Glomerular visceral epithelial cell (primary cell): Measurements from ENCODE around the gene SGTB.
"Not testable (repeated sequence)": the region's sequence is repeated elsewhere in the genome, so short reads cannot be mapped to it uniquely, and the experiment has no call there.

Experiments used
- DNase-seq: peaks from one replicate; pipeline ENCODE4 v3.0.0-alpha.2; 2016; ENCODE audit errors: extremely low spot score

Gene SGTB

GRCh38 chr5:65734196-65734775, 12.4 kb upstream of the SGTB start:
- DNase-seq, result not testable (repeated sequence)

- DNase-seq, result not testable (repeated sequence)
Observed at GRCh38 chr5:65732046-65732445, 10.1 kb upstream of the SGTB start.

GRCh38 chr5:65730910-65731309, 9.0 kb upstream of the SGTB start:
- DNase-seq, result no peak

GRCh38 chr5:65728218-65728617, 6.3 kb upstream of the SGTB start:
- no peak for DNase-seq

GRCh38 chr5:65727491-65728156, 5.7 kb upstream of the SGTB start:
- DNase-seq, result no peak

- DNase-seq, result peak; percentile 60
Observed at GRCh38 chr5:65722575-65723403, 880 bp upstream of the SGTB start.

GRCh38 chr5:65721050-65721719, 724 bp downstream of the SGTB start:
- DNase-seq, result peak; percentile 79

- no peak for DNase-seq
Observed at GRCh38 chr5:65718576-65719310, 3.2 kb downstream of the SGTB start.

GRCh38 chr5:65708145-65708544, 13.8 kb downstream of the SGTB start:
- DNase-seq, result no peak

- no peak for DNase-seq
Observed at GRCh38 chr5:65707663-65708062, 14.2 kb downstream of the SGTB start.

GRCh38 chr5:65704621-65705239, 17.2 kb downstream of the SGTB start:
- DNase-seq, result no peak

- DNase-seq, result no peak
Observed at GRCh38 chr5:65702036-65702435, 19.9 kb downstream of the SGTB start.

GRCh38 chr5:65699338-65699737, 22.6 kb downstream of the SGTB start:
- DNase-seq, result no peak

GRCh38 chr5:65696892-65697291, 25.0 kb downstream of the SGTB start:
- DNase-seq, result no peak

GRCh38 chr5:65695896-65696295, 26.0 kb downstream of the SGTB start:
- no peak for DNase-seq

- no peak for DNase-seq
Observed at GRCh38 chr5:65695162-65695755, 26.6 kb downstream of the SGTB start.

GRCh38 chr5:65693121-65693520, 28.8 kb downstream of the SGTB start:
- no peak for DNase-seq

GRCh38 chr5:65682148-65682547, 39.8 kb downstream of the SGTB start:
- no peak for DNase-seq

GRCh38 chr5:65676056-65676455, 45.9 kb downstream of the SGTB start:
- not testable (repeated sequence) for DNase-seq

GRCh38 chr5:65674749-65675148, 47.2 kb downstream of the SGTB start:
- no peak for DNase-seq

- no peak for DNase-seq
Observed at GRCh38 chr5:65672796-65673195, 49.1 kb downstream of the SGTB start.
